ENCODE data around the gene LCN1. TPM values are rescaled to one million over a fixed set of nuclear protein-coding genes. Genes with fewer than 3 reads are reported as not detected.

LCN1 gene
- total and polyA plus RNA-seq, 2 donors (not counting 3 experiments of a cell fraction or from before 2014, with no cell fraction given) = not detected

Other genes starting within 250 kb of the LCN1 start
- 11.8 and 16.9 TPM in 2 replicates for gene PPP1R26, start 41.7 kb upstream of the LCN1 start, total RNA-seq
- 5.7 and 5.9 TPM in 2 replicates for gene PPP1R26, start 41.7 kb upstream of the LCN1 start, polyA plus RNA-seq
- 48.0 and 50.8 TPM in 2 replicates for gene MRPS2, start 20.8 kb upstream of the LCN1 start, total RNA-seq
- 231 and 303 TPM in 2 replicates for gene MRPS2, start 20.8 kb upstream of the LCN1 start, polyA plus RNA-seq
- gene OBP2A, start 24.7 kb downstream of the LCN1 start, total RNA-seq = not detected in 2 replicates
- gene OBP2A, start 24.7 kb downstream of the LCN1 start, polyA plus RNA-seq = not detected in 2 replicates
- gene PAEP, start 40.3 kb downstream of the LCN1 start, total RNA-seq = not detected in 2 replicates
- gene PAEP, start 40.3 kb downstream of the LCN1 start, polyA plus RNA-seq = not detected in 2 replicates
- gene GLT6D1, start 118.1 kb downstream of the LCN1 start, total RNA-seq = not detected in 2 replicates
- not detected in 2 replicates for gene GLT6D1, start 118.1 kb downstream of the LCN1 start, polyA plus RNA-seq
- not detected in 2 replicates for gene LCN9, start 141.9 kb downstream of the LCN1 start, total RNA-seq
- gene LCN9, start 141.9 kb downstream of the LCN1 start, polyA plus RNA-seq = not detected in 2 replicates
- not detected in 2 replicates for gene SOHLH1, start 178.0 kb downstream of the LCN1 start, total RNA-seq
- not detected in 2 replicates for gene SOHLH1, start 178.0 kb downstream of the LCN1 start, polyA plus RNA-seq
- gene KCNT1, start 180.7 kb downstream of the LCN1 start, total RNA-seq = not detected in 2 replicates
- not detected in 2 replicates for gene KCNT1, start 180.7 kb downstream of the LCN1 start, polyA plus RNA-seq